Activated CD8-positive, alpha-beta memory T cell treated with anti-CD3 and anti-CD28 coated beads for 1 hour (primary cell): ENCODE results near the gene CARD16.
"Not testable (repeated sequence)": the region's sequence is repeated elsewhere in the genome, so short reads cannot be mapped to it uniquely, and the experiment has no call there.

Source experiments
- DNase-seq, 2 donors: peaks; one replicate each; pipeline ENCODE4 v3.0.0-alpha.2; 2020; ENCODE audit warnings: low read depth in 1 of 2; ENCODE audit errors: extremely low read depth in 1 of 2

Gene CARD16

DNA sequence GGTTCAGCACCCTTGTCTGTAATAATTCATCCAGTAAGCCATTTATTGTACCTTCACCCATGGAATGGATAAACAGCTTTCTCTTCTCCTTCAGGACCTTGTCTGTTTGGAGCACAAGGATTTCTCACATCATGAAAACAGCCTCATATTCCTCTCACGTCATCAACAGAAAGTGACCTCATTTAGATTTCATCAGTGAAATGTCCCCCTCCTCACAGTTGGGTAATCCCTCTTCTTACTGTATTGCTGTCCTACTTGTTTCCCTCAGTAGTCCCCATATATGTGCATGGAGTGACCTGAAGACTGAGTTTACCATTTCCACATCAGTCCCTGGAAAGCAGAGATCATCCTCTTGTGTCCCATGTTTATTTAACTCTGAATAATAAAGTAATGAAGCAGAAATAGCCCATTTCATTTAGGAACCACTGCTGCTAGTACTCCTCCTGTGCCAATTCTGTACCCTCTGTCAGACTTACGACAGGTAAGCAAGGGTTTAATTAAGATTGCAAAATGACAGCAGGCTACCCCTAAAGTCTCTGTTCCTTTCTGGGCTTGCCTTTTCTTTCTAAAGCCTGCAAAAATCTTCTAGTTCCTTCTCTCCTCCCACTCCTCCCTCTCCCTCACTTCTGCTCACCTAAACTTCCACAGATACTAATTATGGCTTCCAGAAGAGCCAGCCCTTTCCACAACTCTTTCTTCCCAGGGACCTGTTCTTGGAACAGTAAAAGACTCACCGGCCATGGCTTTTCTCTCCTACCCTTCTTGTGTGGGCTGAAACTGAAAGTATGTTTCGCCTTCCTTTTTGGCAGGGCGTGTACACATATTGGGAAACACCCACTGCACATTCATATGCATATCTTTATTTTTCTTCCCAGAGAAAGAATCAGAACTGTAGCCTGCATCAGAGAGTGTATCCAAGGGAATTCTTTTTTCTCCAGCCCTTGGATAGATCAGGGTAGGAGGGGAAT is at the start of gene CARD16:
Gene CARD16 (minus strand): TSS at position 779 of the 968 bp plus-strand sequence. CDS start 38 bp downstream, at position 741.
- not testable (repeated sequence) for DNase-seq

DNA sequence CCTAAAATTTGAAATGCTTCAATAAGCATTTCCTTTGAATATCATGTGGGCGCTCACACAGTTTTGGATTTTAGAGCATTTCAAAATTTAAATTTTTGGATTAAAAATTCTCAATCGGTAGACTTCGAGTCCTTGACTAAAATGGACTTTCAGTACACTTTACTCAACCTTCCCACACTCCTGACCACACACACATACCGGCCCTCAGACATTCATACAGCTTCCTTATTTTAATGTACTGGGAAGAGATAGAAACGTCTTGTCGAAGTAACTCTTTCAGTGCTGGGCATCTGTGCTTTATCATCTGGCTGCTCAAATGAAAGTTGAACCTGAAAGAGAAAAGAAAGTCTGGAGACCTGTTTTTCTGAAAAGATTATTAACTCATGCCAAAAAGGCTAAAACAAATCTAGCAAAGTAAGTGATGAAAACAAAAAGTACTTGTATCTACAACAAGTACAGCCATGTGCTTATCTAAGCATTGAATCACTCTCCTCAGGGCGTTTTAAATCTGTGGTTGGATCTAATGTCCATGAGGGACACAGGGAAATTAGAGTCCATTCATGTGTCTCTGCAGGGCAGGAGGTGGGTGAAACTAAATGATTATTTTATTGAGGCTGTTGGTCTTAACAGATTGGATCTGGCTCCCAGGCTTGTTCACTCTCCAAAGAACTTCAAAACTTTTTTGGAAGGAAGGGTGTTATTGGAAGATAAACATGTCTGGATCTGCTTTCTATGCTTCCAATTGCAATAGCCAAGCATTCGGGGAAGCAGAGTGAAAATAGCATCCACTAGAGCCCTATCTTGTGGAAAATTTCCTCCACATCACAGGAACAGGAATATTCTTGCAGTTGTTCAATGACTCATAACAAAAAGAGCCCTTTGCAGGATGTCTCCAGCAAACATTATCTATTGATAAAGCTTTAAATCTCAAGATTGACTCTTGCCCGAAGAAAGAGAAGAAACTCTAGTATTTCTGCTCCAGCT is 47.4 kb upstream of the CARD16 start:
- DNase-seq: no peak

GRCh38 chr11:105081412-105082150 is 36.4 kb upstream of the CARD16 start:
- DNase-seq: no peak

DNA sequence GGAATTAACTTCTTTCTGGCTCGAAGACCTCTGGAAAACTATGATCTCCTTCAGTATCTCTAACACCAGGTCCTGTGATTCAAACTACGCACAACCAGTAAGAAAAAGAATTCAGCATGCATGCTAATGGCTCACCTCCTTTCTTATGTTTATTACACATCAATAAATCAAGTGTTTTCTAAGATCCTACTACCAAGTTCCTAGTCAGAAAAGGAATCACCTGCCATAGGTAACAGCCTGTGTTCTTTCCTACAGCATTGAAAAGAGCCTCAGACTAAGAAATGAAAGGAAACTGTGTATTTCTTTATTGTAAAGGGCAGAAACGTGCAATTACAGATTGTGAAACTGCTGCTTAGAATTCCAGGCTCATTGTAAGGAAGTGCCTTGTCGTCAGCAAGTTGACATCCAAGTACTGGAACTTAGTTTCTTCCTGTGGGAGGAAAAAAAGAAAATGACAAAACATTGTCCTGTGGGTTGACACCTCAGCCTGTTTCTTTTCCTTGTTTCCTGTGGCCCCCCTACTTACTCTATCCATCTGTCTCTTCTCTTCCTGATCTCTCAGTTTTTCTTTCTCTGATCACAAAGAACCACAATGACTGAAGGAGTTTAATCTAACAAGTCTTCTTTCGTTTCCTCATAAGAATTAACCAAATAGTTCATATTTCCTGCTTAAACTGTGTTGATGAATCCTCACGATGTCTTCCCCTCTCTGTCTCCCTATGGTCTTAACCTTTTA is 35.2 kb upstream of the CARD16 start:
- DNase-seq: not testable (repeated sequence)

- no peak for DNase-seq
Observed at GRCh38 chr11:105078283-105078682, 33.1 kb upstream of the CARD16 start.

DNA sequence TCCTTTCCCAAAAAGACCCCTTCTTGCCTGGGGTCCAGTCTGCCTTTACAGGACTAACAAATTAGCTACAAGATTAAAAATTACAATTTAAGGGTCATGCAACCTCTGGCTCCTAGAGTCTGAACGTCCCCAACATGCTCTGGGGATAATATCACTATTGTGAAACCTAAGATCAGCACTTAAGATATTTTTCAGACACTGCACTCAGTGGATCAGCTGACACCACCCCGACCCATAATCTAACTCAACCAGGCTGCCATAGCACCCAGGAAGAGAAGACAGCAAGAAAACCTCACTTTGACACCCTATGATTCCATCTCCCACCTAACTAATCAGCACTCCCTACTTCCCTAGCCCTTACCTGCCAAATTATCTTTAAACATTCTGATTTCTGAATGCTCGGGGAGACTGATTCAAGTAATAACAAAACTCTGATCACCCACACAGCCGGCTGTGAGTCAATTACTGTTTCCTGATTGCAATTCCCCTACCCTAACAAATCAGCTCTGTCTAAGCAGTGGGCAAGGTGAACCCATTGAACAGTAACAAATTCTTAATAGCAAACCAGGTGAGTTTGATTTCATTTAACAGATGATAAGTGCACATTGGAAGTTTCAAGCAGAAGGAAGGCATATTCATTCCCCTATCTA is 32.1 kb upstream of the CARD16 start:
- not testable (repeated sequence) for DNase-seq

DNA sequence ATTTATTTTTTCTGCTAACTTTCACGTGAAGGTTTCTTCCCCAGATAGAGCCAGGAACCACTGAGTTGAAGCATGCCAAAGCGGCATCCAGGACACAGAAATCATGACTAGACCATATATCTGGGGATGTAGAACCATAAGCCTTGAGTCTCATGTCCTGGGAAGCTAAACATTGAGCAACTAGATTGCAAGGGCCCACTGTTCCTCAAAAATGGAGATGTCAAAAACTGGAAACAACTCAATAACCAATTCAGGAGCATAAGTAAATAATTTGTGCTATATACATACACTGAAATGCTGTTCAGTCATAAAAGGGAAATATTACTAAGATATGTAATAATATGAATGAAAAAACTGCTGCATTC is 29.0 kb upstream of the CARD16 start:
- no peak for DNase-seq

- DNase-seq: no peak
Observed at GRCh38 chr11:105073456-105074165, 28.5 kb upstream of the CARD16 start.

DNA sequence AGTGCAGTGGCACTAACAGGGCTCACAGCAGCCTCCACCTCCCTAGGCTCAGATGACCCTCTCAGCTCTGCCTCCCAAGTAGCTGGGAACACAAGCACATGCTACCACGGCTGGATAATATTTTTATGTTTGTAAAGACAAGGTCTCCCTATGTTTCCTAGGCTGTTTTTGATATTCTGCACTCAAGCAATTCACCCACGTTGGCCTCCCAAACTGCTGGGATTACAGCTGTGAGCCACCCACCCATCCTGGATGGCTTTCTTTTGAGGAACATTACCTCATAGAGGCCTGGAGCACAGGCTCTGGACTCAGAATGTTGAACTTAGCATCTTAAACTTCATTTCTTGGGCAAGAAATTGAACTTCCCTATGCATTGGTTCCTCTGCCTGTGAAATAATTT is 26.9 kb upstream of the CARD16 start:
- not testable (repeated sequence) for DNase-seq

DNA sequence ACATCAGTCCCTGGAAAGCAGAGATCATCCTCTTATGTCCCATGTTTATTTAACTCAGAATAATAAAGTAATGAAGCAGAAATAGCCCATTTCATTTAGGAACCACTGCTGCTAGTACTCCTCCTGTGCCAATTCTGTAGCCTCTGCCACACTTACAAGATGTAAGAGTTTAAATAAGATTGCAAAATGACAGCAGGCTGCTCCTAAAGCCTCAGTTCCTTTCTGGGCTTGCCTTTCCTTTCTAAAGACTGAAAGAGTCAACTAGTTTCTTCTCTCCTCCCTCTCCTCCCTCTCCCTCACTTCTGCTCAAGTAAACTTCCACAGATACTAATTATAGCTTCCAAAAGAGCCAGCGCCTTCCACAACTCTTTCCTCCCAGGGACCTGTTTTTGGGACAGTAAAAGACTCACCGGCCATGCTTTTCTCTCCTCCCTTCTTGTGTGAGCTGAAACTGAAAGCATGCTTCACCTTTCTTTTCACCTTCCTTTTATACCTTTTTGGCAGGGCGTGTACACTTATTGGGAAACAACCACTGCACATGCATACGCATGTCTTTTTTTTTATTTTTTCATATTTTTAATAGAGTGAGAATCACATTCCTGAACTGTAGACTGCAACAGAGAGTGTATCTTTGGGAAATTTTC is 26.1 kb upstream of the CARD16 start:
- DNase-seq: no peak

DNA sequence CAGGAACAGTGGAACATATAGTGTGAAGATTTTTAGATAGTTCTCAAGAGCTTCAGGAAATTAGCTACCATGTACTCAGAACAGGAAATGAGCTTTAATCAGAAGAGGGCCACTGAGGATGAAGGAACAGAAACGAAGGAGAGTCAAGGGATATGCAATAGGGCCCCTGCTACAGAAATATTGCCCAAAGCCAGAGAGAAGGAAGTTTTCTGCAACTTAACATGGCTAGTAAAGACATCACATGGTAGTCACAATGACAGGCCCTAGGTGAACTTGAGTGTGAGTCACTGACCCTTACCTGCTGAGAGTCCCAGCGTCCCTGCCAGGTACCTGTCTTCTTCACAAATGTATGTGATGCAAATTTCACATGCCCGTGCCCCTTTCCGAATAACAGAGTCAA is 25.2 kb upstream of the CARD16 start:
- no peak for DNase-seq

DNA sequence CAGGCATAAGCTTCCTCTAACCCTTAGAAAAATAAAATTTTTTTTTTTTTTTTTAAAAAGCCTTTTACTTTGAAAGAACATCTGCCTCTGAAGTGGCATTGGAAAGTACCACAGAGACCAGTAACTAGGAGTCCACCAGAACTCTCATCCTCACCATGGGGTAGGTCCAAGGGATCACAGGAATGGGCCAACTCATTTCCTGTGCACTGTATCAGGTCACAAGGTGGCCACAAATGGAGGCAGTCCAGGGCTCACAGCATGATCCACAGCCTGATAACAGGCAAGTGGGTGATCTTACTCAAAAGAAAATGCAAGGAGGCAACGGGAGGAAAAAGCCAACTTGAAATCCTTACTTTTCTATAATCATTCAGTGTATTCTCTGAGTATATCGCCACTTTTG is 24.6 kb upstream of the CARD16 start:
- not testable (repeated sequence) for DNase-seq

DNA sequence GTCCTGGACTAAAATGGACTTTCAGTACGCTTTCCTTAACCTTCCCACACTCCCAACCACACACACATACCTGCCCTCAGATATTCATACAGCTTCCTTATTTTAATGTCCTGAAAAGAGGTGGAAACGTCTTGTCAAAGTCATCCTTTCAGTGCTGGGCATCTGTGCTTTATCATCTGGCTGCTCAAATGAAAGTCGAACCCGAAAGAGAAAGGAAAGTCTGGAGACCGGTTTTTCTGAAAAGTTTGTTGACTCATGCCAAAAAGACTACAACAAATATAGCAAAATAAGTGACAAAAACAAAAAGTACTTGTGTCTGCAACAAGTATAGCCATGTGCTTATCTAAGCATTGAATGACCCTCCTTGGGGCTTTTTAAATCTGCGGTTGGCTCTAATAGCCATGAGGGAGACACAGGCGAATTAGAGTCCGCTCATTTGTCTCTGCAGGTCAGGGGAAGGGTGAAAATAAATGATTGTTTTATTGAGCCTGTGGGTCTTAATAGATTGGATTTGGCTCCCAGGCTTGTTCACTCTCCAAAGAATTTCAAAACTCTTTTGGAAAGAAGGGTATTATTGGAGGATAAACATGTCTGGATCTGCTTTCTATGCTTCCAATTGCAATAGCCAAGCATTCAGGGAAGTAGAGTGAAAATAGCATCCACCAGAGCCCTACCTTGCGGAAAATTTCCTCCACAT is 18.3 kb upstream of the CARD16 start:
- not testable (repeated sequence) for DNase-seq

- DNase-seq: no peak
Observed at GRCh38 chr11:105057432-105057831, 12.3 kb upstream of the CARD16 start.

DNA sequence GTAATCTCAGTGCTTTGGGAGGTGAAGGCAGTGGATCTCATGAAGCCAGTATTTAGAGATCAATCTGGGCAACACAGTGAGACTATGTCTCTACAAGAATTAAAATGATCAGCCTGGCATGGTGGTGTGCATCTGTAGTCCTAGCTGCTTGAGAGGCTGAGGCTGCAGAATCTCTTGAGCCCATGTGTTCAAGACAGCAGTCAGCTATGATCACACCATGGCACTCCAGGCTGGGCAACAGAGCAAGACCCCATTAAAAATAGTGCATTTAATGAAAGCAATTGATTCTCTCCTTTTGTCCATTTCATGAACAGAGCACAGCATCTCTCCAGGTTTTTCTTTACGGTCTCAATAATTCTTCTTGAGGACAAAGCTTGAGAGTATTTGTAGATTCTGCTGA is 11.3 kb upstream of the CARD16 start:
- no peak for DNase-seq

DNA sequence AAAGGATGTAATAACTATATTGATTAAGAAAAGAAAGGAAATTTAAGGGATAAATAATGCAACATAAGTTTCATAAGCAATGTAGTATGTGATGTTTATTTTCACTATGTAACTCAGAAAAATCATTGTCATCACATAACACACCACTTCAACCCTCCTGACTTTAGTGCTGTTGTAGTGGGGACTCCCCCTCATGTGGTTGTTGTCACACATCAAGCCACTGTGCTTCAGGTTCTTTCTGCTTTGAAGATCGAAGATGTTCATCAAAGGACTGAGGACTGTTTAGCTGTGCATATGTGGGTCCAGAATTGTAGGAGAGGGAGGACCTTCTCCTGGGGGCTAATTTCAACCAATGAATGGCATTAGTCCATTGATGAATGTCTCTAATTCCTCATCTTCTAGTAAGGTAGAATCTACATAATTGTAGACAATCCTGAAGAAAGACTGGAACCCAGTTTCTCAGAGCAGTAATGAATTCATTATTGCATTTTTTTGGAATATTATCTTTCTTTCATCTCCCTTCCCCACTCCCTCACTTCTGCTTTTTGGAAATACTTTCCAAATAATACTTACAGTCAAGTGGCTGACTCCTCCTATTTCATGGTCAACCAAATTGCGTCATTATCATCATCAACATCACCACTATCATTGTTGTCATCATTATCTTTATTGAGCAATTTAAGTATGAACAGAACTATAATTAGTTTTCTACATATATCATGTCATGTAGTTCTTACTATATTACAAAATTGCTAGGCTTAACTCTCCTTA is 9.8 kb upstream of the CARD16 start:
- DNase-seq: no peak

GRCh38 chr11:105052487-105052886 is 7.4 kb upstream of the CARD16 start:
- no peak for DNase-seq
